AML-193 (cell line): ENCODE results near the gene SMURF2.
"Not testable (repeated sequence)": the region's sequence is repeated elsewhere in the genome, so short reads cannot be mapped to it uniquely, and the experiment has no call there.

Source experiments
- DNase-seq, 2 experiments: peaks; one replicate each; lab custom pipeline; 2025; lab: John Stamatoyannopoulos, UW

The SMURF2 gene

GRCh38 chr17:64630309-64631223 lies 31.5 kb downstream of the SMURF2 start:
- DNase-seq = peak; percentile 66 to 73

DNA sequence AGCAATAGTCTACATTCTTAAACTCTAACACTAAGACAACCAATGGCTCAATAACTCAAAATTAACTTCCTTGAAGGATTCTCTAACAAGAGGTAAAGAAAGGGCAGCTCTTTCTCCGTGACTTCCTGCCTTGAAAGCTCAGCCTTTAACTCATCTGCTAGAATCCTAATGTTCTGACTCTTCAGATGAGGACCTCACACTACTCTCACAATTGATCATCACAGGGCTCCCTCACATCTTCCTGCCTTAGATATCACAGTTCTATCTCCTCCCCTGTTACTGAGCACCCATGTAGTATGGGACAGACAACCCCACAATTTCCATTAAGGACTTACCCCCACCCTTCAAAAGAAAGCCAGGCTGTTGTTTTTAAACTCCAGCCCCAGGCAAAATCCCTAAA lies 33.5 kb downstream of the SMURF2 start:
- DNase-seq = no peak

- no peak for DNase-seq
Measured at GRCh38 chr17:64627797-64628196, 34.3 kb downstream of the SMURF2 start.

GRCh38 chr17:64626827-64627226 lies 35.3 kb downstream of the SMURF2 start:
- no peak for DNase-seq

GRCh38 chr17:64625541-64625940 lies 36.6 kb downstream of the SMURF2 start:
- DNase-seq = no peak

DNA sequence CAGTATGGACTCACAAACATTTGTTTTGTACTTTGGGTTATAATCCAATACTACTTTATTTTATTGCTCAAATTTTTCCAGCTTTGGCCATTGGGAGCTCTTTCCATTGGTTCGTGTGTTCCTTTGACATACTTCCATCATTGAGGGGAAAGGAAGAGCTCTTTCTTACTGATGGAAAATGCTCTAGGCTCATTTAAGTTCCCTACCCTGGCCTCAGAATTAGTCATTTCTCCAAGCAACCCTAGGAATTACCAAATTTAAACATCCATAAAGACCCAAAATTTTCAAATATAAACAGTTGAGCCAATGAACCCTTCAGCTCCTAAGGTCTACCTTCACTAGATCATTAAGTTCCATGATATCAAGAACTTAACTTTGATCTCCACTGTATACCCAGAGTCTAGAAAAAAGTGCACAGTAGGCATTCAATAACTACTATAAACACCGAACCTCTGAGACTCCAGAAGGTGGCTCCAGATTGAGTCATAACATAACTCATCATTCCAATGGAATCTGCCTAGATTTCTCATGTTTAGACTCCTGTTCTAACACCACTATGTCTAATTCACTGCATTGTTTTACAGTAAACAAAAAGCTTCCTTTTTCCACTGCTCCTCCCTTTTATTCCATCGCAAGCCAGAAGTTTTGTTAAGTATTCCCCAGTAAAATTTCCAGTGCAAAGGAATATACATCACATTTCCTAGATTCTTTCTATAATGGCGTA lies 39.0 kb downstream of the SMURF2 start:
- no peak for DNase-seq

DNA sequence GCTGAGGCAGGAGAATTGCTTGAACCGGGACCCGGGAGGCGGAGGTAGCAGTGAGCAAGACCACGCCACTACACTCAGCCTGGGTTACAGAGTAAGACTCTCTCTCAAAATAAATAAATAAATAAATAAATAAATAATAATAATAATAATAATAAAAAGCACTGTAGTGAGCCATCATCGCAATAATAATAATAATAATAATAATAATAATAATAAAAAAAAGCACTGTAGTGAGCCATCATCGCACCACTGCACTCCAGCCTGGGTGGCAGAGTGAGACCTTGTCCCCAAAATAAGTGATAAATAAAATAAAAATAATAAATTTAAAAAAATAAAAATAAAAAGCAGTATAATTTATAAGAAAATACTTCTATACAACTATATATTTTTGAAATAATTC lies 40.3 kb downstream of the SMURF2 start:
- no peak for DNase-seq

DNA sequence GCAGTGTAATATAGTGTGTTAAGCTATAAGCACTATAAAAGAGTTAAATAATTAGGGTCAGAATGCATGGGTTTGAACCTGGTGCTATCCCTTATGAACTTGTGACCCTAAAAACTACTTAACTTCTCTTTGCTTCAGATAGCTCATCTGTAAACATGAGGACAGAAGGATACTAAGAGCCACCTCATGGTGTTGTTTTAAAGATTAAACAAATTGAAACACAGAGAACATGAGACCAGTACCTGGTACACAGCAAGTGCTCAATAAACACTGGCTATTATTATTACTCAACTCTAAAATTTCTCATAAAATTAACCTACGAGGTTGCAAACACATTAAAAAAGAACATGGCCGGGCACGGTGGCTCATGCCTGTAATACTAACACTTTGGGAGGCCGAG lies 43.3 kb downstream of the SMURF2 start:
- DNase-seq = no peak

GRCh38 chr17:64617125-64617780 lies 44.9 kb downstream of the SMURF2 start:
- DNase-seq = no peak

DNA sequence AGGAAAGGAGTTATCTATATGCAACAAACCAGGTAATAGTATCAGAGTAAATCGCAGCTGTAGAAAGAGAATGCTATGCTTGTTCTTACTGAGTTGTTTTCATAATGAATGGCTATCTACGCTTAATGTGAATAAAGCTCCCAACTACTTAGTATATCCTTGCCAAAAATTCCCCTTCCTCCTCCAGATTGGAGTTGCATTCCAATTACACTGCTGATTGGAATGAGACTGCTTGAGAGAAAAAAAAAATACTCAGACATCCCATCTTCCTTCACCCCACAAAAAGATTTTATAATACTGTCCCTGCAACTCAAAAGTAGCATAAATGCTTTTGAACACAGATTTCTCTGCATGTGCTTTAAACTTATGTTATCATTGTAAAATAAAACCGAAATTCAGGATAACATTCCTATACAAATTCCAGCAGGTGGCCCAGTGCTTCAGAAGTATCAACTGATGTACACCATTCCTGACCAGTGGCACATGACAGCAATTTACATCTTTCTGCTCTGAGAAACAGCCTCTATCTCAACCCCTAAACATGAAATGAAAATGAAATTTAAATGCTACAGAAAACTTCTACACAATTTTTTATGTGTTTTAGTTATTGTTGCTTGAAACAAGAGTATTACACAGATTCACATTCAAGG lies 47.0 kb downstream of the SMURF2 start:
- no peak for DNase-seq

GRCh38 chr17:64614266-64615027 lies 47.7 kb downstream of the SMURF2 start:
- DNase-seq = no peak

DNA sequence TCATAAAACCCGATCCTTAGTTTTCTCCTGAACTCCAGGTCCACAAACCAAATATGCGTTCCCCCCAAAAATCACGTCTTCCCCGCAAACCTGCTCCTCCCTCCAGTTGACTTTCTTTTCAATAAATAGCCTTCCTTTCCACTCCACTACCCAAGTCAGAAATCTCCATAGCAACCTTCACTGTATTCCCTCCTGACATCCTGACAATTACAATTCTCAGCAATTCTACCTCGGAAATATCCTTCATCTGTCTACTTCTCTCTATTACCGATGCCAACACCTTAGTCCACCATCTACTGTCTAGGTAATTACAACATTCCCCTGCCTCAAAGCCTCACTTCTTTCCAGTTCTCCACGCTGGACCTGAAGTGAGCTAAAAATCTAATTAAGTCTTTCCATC lies 50.7 kb downstream of the SMURF2 start:
- no peak for DNase-seq

- not testable (repeated sequence) for DNase-seq
Measured at GRCh38 chr17:64610244-64610643, 51.9 kb downstream of the SMURF2 start.

DNA sequence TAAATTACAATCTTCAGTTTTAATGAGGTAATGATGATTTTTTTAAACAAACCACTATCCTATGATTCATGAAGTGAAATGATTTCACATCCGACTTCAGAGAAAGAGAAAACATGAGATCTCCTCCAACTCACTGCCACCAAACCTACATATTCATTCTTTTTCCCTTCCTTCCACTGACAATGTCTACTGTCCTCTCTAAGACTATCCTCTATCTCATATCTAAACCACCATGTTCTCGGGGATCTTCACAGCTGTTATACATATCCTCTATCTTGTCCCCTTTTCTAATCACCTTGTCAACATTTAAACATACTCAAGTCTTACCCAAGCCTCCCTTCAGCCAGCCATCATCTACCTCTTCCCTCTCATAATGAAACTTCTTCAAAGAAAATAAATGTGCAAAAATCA lies 53.5 kb downstream of the SMURF2 start:
- DNase-seq = no peak

- no peak for DNase-seq
Measured at GRCh38 chr17:64607862-64608565, 54.1 kb downstream of the SMURF2 start.

DNA sequence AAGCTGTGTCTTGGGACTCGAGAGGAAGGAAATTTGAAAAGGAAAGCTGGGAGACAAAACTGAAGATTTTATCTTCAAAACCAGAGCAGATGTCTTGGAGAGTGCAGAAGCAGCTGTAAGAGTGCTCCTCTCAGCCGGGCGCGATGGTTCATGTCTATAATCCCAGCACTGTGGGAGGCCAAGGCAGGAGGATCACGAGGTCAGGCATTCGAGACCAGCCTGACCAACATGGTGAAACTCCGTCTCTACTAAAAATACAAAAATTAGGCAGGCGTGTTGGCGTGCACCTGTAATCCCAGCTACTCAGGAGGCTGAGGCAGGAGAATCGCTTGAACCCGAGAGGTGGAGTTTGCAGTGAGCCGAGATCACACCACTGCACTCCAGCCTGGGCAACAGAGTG lies 57.6 kb downstream of the SMURF2 start:
- DNase-seq = not testable (repeated sequence)

GRCh38 chr17:64603987-64604386 lies 58.1 kb downstream of the SMURF2 start:
- no peak for DNase-seq

GRCh38 chr17:64599827-64600226 lies 62.3 kb downstream of the SMURF2 start:
- no peak for DNase-seq

DNA sequence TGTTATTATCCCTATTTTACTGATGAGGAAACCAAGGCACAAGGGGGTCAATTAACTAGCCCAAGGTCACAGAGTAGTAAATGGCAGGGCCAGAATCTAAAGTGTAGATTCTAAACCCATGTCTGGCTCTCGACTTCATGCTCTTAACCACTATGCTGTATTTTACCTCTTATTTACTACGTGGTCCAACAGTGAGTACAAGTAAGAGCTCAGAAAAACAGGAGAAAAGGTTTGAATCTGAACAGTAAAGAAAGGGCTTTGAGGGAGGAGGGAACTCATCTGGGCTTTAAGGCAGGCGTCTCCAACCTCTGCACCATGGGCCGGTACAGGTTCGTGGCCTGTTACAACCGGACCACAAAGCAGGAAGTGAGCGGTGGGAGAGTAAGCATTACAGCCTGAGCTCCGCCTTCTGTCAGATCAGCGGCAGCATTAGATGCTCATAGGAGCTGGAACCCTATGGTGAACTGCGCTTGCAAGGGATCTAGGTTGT lies 62.9 kb downstream of the SMURF2 start:
- DNase-seq = peak; percentile 25 to 41

DNA sequence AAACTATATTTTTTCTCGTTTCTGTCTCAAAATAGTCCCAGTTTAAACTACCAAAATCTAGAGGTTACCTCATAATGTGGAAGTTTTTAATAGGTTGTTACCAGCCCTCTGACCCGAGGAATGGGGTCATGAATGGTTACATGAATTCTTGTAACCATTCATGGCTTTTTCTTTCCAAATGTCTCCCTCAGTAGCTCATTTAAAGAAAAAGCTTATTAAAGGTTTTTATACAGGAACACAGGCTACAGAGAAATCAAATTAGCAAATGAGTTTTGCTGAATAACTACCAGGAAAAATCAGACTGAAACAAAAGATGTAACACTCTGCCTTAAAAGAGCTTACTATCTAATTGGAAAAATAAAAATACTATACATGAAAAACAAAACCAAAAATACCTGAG lies 63.4 kb downstream of the SMURF2 start:
- DNase-seq = no peak

DNA sequence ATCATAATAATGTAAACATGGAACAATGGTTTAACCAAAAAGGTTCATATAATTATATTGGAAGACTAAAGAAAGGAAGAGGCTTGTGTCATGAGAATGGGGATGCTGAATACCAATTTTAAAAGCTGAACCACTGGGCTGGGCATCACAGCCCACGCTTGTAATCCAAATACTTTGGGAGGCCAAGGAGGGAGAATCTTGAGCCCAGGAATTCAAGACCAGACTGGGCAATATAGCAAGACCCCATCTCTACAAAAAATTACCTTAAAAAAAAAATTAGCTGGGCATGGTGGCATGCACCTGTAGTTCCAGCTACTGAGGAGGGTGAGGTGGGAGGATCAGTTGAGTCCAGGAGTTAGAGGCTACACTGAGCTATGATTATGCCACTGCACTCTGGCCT lies 65.1 kb downstream of the SMURF2 start:
- DNase-seq = no peak
